ENCODE data around the gene CASP7. TPM values are rescaled to one million over a fixed set of nuclear protein-coding genes. Genes with fewer than 3 reads are reported as not detected.
A peak's percentile ranks its signal among the peaks of the same experiment; 100 is the strongest.

CASP7 gene
- total RNA-seq, 1 experiment from 2014 or later = 7.4 TPM

DNA sequence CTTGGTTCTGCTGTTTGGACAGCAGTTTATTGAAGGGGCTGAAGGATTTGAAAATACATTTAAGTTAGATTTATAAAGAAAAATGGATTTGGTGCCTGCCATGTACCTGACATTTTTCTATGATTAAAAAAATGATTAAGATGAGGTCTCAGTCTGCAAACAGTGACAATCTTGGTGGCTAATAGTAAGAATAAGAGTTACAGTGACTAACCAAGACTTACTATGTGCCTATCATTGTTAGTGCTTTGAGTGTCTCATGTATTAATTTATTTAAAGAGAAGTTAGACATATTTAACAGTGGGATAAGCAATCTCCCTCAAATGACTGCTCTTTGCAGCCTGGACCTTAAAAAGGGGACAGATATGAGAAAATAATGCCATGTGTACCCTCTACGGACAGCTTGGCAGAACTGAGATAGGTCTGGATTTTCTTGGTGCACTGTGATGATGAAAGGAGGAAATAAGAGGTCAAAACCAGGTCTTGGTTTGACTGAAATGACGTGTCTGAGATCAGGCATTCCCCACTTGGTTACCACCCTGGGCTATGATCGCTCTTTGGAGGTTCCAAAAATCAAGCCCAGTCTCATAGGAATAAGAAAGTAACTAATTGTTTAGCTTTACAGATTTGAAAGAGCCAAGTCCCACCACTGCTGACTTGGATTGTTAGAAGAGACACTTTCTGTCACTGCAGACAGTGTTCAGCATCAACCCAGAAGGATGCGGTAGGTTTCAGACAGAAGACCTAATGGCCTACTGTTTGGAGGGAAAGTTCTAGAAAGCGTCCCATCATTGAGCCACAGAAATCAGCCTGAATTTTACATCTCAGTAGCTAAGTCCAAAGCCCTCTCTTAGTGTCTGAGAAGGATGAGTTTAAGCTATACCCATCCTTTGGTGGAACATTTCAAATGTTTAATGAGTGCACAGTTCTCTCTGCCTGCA, 2.1 kb downstream of the CASP7 start:
- Mint-ChIP-seq H3K27me3 (ENCODE audit: insufficient read depth, unreplicated experiment) (no peaks in the 10 kb centered on the region), H3K36me3 (ENCODE audit: insufficient read depth, unreplicated experiment) (no peaks in the 10 kb centered on the region), H3K27ac (ENCODE audit: low read depth, unreplicated experiment) (no peak overlapping the region), H3K4me3 (ENCODE audit: unreplicated experiment) (peak overlapping the region; percentile 78), H3K9me3 (ENCODE audit: unreplicated experiment) (peaks cover 25% of the 10 kb centered on the region), H3K4me1 (ENCODE audit: insufficient read depth, unreplicated experiment) (peaks cover 9% of the 10 kb centered on the region)
- intact Hi-C loops (cut with micrococcal nuclease) = no loop called here
- CTCF ChIA-PET = interaction anchor here (0.6 to 0.8 kb wide), 4 partner anchors 12 to 1143 kb away, joined by 3 to 4 read pairs (median 3); no protein-coding TSS in a partner anchor
- no peak for DNase-seq (ENCODE audit: unreplicated experiment)
- POLR2A ChIA-PET = interaction anchor here (0.5 to 1.8 kb wide), 5 partner anchors 10 to 1041 kb away, joined by 3 to 5 read pairs (median 4); partner anchors contain the start of gene CCDC186
- TF ChIP-seq, protein P1, sequence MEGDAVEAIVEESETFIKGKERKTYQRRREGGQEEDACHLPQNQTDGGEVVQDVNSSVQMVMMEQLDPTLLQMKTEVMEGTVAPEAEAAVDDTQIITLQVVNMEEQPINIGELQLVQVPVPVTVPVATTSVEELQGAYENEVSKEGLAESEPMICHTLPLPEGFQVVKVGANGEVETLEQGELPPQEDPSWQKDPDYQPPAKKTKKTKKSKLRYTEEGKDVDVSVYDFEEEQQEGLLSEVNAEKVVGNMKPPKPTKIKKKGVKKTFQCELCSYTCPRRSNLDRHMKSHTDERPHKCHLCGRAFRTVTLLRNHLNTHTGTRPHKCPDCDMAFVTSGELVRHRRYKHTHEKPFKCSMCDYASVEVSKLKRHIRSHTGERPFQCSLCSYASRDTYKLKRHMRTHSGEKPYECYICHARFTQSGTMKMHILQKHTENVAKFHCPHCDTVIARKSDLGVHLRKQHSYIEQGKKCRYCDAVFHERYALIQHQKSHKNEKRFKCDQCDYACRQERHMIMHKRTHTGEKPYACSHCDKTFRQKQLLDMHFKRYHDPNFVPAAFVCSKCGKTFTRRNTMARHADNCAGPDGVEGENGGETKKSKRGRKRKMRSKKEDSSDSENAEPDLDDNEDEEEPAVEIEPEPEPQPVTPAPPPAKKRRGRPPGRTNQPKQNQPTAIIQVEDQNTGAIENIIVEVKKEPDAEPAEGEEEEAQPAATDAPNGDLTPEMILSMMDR (IDR thresholded peaks at IDR 0.05; ENCODE audit: unreplicated experiment) = no peak
- no TSS peak for BruUV-seq (replicated peaks)

DNA sequence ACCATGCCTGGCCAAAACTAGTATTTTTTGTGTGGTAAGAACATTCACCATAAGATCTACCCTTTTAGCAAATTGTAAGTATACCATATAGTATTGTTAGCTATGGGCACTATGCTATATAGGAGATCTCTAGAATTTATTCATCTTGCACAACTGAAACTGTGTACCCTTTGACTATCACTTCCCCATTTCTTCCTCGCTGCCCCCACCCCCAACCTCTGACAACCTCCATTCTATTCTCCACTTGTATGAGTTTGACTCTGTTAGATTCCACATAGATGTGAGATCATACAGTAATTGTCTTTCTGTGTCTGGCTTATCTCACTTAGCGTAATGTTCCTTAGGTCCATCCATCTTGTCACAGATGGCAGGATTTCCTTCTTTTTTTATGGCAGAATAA, 3.6 kb downstream of the CASP7 start:
- H3K4me1 Mint-ChIP-seq (ENCODE audit: insufficient read depth, unreplicated experiment) = peaks cover 7% of the 10 kb centered on the region
- ChIA-PET POLR2A (no interaction called here), CTCF (no interaction called here)
- no peak overlapping the region for H3K4me3 Mint-ChIP-seq (ENCODE audit: unreplicated experiment)
- H3K27me3 Mint-ChIP-seq (ENCODE audit: insufficient read depth, unreplicated experiment) = no peaks in the 10 kb centered on the region
- no peak for DNase-seq (ENCODE audit: unreplicated experiment)
- no TSS peak for BruUV-seq (replicated peaks)
- TF ChIP-seq, protein P1 (IDR thresholded peaks at IDR 0.05; ENCODE audit: unreplicated experiment) = no peak
- H3K9me3 Mint-ChIP-seq (ENCODE audit: unreplicated experiment) = peaks cover 30% of the 10 kb centered on the region
- H3K27ac Mint-ChIP-seq (ENCODE audit: low read depth, unreplicated experiment) = no peak overlapping the region
- intact Hi-C loops (cut with micrococcal nuclease) = no loop called here
- no peaks in the 10 kb centered on the region for H3K36me3 Mint-ChIP-seq (ENCODE audit: insufficient read depth, unreplicated experiment)

DNA sequence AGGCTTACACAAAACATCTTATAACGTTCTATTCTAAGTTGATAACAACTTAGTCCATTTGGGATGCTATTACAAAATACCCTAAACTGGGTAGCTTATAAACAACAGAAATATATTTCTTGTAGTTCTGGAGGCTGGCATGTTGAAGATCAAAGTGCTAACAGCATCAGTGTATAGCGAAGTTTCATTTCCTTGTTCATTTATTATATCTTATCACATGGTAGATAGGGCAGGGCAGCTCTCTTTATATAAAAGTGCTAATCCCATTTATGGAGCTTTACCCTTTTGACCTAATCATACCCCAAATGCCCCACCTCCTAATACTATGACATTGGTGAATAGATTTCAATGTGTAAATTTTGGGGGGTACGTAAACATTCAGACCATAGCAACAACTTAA, 6.3 kb downstream of the CASP7 start:
- DNase-seq (ENCODE audit: unreplicated experiment) = no peak
- H3K4me1 Mint-ChIP-seq (ENCODE audit: insufficient read depth, unreplicated experiment) = no peaks in the 10 kb centered on the region
- ChIA-PET POLR2A (no interaction called here), CTCF (interaction anchor here (0.9 to 1.1 kb wide), 2 partner anchors 16 to 31 kb away, joined by 3 read pairs; no protein-coding TSS in a partner anchor)
- no peaks in the 10 kb centered on the region for H3K36me3 Mint-ChIP-seq (ENCODE audit: insufficient read depth, unreplicated experiment)
- no peak overlapping the region for H3K4me3 Mint-ChIP-seq (ENCODE audit: unreplicated experiment)
- H3K27me3 Mint-ChIP-seq (ENCODE audit: insufficient read depth, unreplicated experiment) = no peaks in the 10 kb centered on the region
- TF ChIP-seq, protein P1 (IDR thresholded peaks at IDR 0.05; ENCODE audit: unreplicated experiment) = no peak
- intact Hi-C loops (cut with micrococcal nuclease) = no loop called here
- no TSS peak for BruUV-seq (replicated peaks)
- no peak overlapping the region for H3K27ac Mint-ChIP-seq (ENCODE audit: low read depth, unreplicated experiment)
- H3K9me3 Mint-ChIP-seq (ENCODE audit: unreplicated experiment) = peaks cover 30% of the 10 kb centered on the region

DNA sequence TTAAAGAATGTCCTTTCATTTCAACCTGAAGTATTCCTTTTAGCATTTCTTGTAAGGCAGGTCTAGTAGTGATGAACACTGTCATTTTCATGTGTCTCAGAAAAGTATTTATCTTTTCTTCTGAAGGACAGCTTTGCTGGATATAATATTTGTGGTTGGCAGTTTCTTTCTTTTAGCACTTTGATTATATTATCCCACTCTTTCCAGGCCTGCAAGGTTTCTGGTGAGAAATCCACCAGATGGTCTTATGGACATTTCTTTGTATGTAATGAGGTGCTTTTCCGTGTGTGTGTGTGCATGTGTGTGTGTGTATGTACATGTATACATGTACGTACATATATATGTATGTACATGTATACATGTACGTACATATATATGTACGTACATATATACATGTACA, 7.3 kb downstream of the CASP7 start:
- TF ChIP-seq, protein P1 (IDR thresholded peaks at IDR 0.05; ENCODE audit: unreplicated experiment) = no peak

More for the DNA sequence above, 7.3 kb downstream of the CASP7 start:
- no TSS peak for BruUV-seq (replicated peaks)
- ChIA-PET POLR2A (no interaction called here), CTCF (interaction anchor here (0.6 to 1.1 kb wide), 2 partner anchors 30 to 363 kb away, joined by 3 to 6 read pairs; no protein-coding TSS in a partner anchor)
- DNase-seq (ENCODE audit: unreplicated experiment) = no peak
- H3K27me3 Mint-ChIP-seq (ENCODE audit: insufficient read depth, unreplicated experiment) = no peaks in the 10 kb centered on the region
- intact Hi-C loops (cut with micrococcal nuclease) = no loop called here
- no peak overlapping the region for H3K27ac Mint-ChIP-seq (ENCODE audit: low read depth, unreplicated experiment)
- no peaks in the 10 kb centered on the region for H3K36me3 Mint-ChIP-seq (ENCODE audit: insufficient read depth, unreplicated experiment)
- H3K4me3 Mint-ChIP-seq (ENCODE audit: unreplicated experiment) = no peak overlapping the region
- no peaks in the 10 kb centered on the region for H3K4me1 Mint-ChIP-seq (ENCODE audit: insufficient read depth, unreplicated experiment)
- peaks cover 30% of the 10 kb centered on the region for H3K9me3 Mint-ChIP-seq (ENCODE audit: unreplicated experiment)
